ENCODE data around the gene TMEM184B.

The TMEM184B gene

DNA sequence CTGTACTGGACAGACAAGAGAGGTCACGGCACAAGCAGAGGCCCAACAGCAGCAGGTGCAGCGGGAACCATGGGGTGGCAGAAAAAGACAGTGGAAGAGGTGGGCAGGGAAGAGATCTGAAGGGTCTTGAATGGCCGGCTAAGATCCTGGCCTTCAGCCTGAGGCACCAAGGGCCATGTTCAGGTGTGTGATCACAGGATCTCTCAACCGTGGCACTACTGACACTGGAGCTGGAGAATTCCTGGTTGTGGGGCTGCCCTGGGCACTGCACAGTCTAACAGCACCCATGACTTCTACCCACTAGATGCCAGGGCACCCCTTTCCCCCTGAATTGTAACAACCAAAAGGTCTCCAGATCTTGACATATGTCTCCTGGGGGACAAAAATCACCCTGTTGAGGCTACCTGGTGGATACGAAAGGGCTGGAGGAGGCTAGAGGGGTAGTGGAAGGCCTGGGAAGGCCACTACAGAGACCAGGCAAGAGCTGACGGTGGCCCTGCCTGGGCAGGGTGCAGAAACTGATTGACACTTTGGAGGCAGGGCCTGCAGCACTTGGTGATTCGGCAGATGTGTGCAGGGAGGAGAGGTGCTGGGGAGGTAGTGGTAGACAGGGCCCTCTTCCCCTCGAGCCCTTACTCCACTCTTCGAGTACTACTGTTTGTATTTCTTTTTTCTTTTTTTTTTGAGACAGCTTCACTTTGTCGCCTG is 36.1 kb upstream of the TMEM184B start:
- no peak for DNase-seq (ENCODE audit: low spot score)

DNA sequence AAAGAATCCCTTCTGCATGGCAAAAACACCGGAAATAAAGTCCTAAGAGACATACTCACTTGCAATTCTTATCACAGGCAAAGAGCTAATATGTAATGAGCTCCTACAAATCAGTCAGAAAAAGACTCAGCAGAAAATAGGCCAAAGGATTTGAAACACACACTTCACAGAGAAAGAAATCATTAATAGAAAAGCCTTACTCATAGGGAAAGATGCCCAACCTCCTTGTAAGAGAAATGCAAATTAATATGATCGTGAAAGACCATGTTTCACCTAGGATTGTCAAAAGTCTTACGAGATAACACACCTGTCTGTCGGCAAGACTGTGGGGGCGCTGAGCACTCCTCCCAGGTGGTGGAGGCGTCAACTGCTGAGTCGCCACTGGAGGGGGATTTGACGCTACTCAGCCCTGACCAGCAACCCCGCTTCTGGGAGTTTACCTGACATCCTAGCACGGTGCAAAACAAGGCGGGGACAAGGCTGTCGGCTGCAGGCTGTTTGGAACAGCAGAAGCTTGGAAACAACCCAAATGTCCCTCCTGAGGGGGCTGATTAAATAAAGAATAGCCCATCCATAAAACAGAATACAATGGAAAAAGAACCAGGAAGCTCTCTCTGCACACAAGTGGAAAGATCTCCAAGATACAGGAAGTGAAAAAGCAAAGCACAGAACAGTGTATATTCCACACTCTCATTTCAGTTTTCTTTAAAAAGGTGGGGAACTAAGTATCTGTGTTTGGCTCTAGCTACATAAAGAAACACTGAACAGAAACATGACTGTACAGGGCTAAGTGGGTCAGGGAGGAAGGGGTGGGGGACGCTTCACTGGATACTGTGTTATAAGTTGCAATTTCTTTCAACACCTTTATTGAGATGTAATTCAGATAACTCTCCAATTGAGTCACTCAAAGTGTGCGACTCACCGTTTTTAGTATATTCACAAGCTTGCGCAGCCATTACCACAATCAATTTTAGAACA is 33.0 kb upstream of the TMEM184B start:
- peak; percentile 42 for DNase-seq (ENCODE audit: low spot score)

DNA sequence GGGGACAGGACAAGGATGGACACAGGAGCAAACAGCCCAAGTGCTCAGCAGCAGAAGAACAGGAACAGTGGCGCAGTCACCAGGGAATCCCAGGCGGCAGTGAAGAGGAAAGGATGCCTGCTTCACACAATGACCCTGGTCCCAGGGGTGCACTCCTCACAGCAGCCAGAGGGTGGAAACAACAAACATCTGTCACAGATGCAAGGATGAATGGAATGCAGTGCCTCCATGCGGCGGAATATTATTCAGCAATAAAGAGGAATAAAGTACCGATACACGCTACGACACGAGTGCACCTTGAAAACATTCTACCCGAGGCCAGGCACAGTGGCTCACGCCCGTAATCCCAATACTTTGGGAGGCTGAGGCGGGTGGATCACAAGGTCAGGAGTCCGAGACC is 31.7 kb upstream of the TMEM184B start:
- DNase-seq (ENCODE audit: low spot score): no peak

DNA sequence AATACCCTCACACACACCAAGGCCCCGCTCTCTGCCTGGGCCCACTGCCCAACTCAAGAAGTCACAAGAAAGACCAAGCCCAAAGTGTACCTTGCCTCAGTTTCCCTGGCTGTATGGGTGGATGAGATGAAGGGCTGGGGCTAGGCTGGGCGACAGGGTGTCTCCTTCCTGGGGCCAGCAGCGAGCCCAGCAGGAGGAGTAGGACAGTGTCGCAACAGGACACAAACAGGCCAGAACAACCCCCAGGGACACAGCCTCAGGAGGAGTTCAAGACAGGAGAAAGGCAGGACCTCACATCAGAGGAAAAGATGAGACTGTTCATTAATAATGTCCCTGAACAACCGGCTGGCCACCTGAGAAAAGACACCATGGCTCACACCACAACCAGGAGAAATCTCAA is 31.2 kb upstream of the TMEM184B start:
- DNase-seq (ENCODE audit: low spot score): no peak

DNA sequence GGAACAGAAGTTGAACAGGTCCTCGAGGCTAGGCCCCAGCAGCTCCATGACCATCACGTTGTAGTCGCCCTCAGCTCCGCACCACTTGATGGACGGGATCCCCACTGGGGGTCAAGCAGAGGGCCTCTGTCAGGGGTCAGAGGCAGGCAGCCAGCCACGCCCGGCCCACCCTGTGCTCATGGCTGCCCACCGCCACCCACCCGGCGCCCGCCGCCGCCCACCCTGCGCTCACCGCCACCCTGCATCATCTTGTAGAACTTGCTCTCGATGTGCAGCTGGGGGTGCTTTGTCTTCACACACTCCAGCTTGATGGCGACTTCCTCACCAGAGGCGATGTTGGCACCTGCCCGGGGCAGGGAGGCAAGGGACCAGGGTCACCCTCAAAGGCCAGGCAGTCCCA is 30.1 kb upstream of the TMEM184B start:
- no peak for DNase-seq (ENCODE audit: low spot score)

DNA sequence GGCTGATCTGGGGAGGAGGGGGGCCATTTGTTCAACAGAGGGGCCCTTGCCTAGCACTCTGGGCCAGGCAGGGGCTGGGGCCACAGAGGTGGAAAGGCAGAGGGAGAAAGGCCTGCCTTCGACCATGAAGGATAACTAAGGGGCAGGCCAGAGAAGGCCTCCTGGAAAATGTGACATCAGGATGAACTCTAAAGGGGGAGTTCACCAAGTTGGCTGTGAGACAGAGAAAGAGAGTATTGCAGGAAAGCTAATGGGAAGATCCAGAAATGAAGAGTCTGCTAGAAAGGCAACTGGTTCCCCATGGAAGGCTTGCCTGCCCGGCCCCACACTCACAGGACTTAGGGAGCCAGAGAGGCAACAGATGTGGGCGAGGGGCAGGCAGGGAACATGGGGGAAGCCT is 28.1 kb upstream of the TMEM184B start:
- no peak for DNase-seq (ENCODE audit: low spot score)

DNA sequence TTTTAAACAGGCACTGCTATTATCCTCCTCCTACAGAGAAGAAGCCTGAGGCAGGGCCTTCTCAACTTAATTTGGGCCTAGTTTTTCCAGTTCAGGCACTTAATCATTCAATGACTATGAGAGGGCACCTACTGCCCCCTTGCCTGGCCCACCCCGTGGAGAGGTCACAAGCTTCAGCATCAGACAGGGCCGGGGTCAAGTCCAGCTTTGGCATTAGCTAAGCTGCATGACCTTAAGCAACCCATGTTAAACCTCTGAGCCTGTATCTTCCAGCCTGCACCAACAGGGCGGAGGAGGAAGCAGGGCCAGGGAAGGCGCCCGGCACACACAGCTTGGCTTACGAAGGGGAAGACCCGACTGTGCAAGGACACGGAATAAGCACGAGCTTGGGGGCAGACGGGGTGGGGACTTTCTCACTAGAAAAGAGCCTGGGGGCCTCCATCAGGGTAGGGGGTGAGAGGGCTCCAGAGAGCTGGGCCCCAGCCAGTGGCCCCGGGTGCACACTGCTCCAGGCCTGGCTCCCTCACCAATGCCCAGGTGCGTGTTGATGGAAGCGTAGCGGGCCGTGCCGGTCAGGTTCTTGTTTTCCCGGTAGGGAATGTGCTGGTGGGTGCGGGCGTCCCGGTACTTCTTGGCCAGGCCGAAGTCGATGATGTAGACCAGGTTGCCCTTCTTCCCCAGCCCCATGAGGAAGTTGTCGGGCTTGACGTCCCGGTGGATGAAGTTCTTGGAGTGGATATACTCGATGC is 27.6 kb upstream of the TMEM184B start:
- no peak for DNase-seq (ENCODE audit: low spot score)

DNA sequence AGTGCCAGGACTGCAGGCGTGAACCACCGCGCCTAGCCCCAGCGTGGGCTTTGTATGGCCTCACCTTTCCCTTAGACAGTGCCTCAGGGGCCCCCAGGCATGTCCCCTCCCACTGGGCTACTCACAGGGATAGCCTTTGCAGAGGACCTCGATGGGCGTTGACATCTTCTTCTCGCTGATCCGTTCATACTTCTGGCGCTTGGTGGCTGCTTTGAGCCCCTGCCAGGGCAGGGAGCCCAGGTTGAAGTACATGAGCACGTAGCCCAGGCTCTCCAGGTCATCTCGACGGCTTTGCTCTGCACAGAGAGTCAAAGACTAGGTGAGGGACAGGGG is 26.9 kb upstream of the TMEM184B start:
- DNase-seq (ENCODE audit: low spot score): no peak

DNA sequence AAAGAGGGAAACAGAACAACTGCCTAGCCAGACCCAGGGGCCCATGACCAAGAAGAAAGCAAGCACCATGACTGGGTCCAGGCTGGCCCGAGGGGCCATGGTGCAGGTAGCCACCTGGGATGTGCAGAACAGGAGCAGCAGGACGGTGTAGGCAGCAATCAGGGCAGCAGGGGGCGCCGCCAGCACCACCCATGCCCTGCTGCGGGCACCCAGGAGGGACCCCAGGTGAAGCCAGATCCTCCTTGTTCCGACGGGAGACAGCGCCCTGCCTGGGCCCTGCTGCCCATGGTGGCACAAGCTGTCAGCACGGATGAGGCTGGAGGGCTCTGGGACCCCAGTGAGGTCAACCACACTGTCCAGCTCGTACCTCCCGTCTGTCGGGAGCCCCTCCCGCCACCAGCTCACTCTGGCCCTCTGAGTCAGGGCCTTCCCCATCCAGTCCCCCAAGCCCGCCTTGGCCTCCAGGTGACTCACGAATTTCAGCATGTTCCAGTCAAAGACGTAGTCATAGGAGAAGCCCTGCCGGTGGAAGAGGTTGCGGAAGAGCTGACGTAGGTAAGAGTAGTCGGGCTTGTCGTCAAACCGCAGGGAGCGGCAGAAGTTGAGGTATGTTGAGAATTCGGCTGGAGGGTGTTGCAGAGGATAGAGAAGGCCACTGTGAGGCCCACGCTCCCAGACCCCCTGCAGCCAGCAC is 25.6 kb upstream of the TMEM184B start:
- DNase-seq (ENCODE audit: low spot score): peak; percentile 30

DNA sequence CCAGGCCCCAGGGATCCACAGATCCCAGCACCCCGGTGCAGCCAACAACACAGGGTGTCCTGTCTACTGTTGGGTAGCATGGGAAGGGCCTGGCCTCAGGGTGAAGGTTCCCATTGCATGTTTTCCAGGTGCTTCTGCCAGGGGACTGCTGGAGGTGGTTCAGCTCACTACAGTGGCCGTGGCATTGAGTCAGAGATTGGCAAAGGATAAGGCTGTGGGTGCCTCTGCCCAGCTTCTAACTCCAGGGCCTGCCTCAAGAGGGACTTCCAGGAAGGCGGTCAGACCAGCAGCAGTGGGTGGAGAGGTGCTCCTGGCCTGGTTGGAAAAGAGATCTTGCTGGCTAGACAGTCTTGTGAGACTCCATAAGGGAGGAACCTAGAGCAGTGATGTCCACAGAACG is 23.6 kb upstream of the TMEM184B start:
- DNase-seq (ENCODE audit: low spot score): no peak

DNA sequence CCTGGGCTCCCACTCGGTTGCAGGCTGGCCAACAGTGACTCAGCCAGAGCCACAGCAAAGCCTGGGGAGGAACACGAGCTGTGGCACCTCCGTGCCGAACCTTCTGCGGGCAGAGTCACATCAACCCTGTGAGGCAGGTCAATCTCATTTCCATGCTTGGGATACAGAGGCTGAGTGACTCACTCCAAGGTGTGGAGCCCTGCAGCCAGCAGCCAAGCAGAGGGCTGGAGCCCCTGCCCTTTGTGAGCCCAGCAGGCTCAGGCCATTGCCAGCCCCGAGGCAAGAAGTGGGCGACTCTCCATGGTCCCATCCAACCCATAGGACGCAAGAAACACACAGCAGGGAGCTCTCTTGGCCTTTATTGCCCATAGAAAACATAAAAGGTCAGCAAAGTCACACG is 23.1 kb upstream of the TMEM184B start:
- no peak for DNase-seq (ENCODE audit: low spot score)

DNA sequence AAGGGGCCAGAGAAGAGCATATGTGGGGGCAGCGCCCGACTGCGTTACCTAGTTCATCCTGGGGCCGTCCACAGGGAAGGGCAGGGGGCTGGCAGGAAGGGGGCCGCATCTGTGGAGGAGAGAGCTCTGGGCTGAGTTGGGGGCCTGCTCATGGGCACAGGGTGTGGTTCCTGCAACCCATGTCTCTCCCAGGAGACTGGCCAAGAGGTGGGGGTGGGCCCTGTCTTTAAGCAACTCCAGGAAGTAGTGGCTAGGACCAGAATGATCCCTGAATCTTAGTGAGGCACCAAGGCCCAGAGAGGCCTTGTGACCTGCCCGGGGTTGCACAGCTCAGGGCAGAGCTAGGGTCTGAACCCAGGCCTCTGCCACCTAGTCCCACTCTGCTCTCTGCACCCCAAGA is 22.5 kb upstream of the TMEM184B start:
- DNase-seq (ENCODE audit: low spot score): no peak

DNA sequence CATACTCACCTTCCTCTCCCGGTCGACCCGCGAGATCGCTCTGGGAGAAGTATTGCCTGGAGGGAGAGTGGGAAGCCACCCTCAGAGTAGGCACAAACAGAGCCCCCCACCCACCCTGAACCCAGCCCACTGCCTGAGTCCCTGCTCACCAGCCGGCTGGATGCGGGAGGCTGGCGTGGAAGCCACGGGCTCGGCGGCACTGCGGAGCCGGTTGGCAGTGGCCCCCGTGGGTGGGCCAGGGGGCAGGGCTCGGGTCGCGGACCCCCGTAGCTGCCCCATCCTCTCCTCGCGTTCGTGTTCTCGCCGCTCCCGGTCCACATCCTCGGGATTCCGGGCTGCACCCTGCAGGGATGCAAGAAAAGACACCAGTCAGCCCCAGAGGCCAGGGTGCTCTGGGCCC is 21.4 kb upstream of the TMEM184B start:
- no peak for DNase-seq (ENCODE audit: low spot score)

DNA sequence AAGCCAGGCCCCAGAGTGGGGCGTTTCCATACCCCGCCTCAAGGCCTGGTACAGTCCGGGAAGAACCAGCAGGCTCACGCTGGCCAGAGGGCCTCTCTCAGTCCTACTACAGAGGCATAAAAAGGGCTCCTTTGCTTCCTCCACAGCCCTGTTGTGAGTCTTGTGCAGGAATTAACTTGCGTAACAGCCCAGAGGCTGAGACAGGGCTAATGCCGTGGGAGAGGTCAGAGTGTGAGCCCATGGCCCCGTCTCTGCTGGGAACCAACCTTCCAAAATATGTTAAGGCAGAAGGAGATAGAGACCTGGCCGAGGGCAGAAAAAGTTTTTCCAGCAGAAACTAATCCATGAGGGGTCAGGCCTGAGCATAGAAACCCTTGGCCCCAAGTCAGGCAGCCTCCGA is 19.9 kb upstream of the TMEM184B start:
- no peak for DNase-seq (ENCODE audit: low spot score)

DNA sequence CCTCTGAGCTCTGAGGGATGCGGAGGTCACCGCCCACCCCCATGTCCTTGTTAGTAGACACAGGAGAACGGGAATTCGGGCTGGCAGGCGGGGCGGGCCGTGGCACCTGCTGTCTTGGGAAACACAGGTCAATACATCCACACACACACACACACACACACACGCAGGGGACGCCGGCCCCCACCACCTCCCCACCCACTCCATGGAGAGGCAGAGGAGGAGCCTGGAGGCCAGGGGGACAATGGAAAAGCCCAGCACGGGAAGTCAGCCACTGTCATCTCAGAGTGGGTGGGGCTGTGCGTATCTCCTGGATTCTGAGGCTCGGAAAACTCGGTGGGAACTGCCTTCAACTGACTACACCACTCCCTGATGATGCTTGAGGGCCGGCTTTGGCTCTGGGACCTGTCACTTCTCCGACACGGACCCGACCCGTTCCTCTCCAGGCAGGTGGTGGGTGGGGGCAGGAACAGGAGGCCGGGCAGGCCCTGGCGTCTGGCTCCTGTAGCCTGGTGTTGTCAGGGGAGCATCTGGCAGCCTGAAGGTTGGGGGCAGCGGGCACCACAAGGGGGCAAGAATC is 18.5 kb upstream of the TMEM184B start:
- no peak for DNase-seq (ENCODE audit: low spot score)

DNA sequence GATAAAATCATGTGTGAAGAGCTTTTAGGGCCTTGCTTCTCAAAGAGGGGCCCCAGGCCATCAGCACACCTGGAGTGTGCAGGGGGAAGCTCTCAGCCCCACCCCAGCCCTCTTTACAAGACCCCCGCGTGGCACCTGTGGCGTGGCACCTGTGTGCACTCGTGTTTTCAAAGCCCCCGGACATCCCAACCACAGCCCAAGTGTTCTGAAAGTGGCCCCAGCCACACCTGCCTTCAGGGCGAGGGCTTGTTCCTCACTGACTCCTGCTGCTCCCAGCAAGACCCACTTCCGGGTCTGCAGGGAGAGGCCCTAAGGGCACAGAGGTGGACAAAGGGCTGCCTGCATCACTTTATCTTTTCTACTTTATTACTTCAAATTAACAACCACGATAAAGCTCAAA is 17.5 kb upstream of the TMEM184B start:
- DNase-seq (ENCODE audit: low spot score): no peak

DNA sequence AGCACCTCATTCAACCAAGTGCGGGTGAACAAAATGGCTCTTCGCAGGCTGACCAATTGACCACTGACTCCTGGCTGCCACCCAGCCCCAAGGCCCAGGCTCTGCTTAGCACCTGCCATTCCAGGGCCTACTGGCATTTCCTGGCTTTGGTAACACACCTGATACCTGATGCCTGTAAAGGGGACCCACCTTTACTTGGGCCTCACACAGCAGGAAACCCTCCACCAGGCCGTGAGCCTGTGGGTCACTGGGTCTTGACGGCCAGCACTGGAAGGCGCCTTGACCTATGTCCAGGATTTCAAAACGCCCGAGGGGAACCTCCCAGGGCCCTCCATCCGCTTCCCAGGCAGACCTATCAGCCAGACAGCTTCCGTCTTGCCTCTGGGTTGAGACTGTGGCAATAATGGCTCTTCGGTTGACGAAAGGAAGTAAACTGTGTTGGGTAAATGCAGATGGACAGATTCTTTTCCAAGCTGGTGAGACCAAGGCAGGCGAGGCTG is 16.8 kb upstream of the TMEM184B start:
- DNase-seq (ENCODE audit: low spot score): no peak

DNA sequence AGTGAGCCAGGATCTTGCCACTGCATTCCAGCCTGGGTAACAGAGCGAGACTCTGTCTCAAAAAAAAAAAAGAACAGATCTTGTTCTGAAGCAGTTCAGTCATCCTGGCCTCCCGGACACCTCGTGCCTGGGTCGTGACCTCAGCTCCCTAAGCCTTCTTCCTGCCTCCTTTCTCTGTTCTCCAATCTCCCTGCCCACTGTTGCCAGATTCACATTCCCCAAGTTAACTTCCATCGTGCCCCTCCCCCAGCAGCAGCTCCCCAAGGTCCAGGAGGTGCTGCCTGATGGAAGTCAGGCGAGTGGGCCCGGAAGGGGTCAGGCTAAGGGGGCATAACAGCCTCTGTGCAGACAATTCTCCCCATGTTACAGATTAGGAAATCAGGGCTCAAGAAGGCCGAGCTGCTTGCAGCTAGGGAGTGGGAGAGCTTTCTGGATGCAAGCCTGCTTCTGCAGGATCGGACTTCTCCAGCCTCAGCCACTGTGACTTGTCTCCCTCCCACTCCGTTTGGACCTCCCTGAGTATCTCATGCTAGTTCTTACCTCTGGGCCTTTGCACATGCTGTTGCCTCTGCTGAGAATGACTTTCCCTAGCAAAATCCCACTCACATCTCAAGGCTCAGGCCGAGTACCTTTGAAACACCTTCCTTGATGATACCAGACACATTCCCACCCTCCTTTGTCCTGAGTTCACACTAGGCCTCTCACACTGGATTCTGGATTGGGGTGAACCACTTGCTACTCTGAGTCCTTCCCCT is 14.3 kb upstream of the TMEM184B start:
- DNase-seq (ENCODE audit: low spot score): no peak

DNA sequence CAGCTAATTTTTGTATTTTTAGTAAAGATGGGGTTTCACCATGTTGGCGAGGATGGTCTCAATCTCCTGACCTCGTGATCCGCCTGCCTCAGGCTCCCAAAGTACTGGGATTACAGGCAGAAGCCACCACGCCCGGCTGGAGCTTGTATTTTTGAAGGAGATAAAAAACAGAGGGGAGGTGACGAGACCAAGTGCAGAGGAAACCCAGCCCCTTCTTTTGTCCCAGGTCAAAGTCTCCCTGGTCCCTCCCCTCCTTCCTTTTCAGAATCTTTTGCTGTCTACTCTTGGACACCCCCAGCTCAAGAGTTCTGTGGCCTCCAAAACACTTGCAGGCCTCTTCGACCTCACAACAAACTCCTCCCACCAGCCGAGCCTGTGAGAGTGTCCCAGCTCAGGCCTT is 12.2 kb upstream of the TMEM184B start:
- DNase-seq (ENCODE audit: low spot score): no peak

DNA sequence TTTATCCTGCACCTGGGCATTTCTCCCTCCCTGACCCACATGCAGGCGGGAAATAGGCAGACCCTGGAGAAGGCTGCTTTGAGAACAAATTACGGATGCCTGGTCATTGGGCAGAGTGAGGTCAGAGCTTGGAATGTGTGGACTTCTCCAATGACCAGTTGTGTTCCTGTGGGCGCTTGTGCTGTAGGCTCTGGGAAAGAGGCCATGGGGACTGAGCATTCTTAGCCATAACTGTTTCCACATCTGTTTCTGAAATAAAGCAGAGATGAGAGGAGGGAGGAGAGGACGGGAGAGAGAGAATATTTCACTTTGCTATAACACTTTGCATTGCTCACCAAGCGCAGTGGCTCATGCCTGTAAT is 11.2 kb upstream of the TMEM184B start:
- DNase-seq (ENCODE audit: low spot score): no peak

DNA sequence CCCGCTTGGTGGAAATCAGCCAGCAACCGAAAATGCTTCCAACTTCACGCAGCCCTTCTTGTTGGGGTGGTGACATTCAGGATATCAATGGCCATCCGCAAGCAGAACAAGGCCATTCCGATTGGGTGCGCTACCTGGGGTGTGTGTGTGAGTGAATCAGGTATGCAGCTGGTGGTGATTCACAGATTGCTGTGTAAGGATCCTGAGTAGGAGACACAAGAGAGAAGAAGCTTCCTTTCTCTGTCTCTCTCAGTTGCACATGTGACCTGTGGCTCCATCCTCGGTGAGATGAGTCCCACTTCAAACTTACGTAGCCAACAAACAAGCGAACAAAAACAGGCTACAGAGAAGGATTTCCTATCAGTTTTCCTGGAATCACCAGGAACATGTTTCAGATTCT is 9.6 kb upstream of the TMEM184B start:
- DNase-seq (ENCODE audit: low spot score): no peak

All from NAMALWA (cell line).